ENCODE data around the gene PVALEF. TPM values are rescaled to one million over a fixed set of nuclear protein-coding genes. Genes with fewer than 3 reads are reported as not detected.
A peak's percentile ranks its signal among the peaks of the same experiment; 100 is the strongest.

PVALEF gene
- total RNA-seq, 4 donors from 2014 or later: not detected

GRCh38 chr17:81229666-81229920 lies 64.3 kb downstream of the PVALEF start:
- H3K27ac ChIP-seq: no peak overlapping the region
- no peak for ATAC-seq
- peaks cover 0 to 65% of the 10 kb centered on the region in 2 donors for H3K36me3 ChIP-seq
- TF ChIP-seq POLR2AphosphoS5 (IDR thresholded peaks at IDR 0.05): no peak
- TF ChIP-seq EP300 (IDR thresholded peaks at IDR 0.05): no peak
- no peak for TF ChIP-seq CTCF (IDR thresholded peaks at IDR 0.05)
- TF ChIP-seq POLR2A (IDR thresholded peaks at IDR 0.05): no peak
- H3K4me3 ChIP-seq: no peak overlapping the region
- H3K27me3 ChIP-seq: no peaks in the 10 kb centered on the region
- H3K4me1 ChIP-seq: no peaks in the 10 kb centered on the region
- WGBS, 2 donors (ENCODE audit: low coverage in 1 of 2): 90 to 100% methylated on average over 2 to 6 of the region's 14 CpGs
- H3K9me3 ChIP-seq: peaks cover 0 to 3% (median 0%) of the 10 kb centered on the region in 3 donors

- H3K4me3 ChIP-seq: no peak overlapping the region
- no peaks in the 10 kb centered on the region for H3K27me3 ChIP-seq
- H3K9me3 ChIP-seq: peaks cover 0 to 3% (median 0%) of the 10 kb centered on the region in 3 donors
- TF ChIP-seq CTCF (IDR thresholded peaks at IDR 0.05) (peak in 1 of 4 experiments; percentile 3), EP300 (IDR thresholded peaks at IDR 0.05) (no peak)
- peak; percentile 2 for ATAC-seq
- 88 to 100% methylated on average over 5 to 8 of the region's 26 CpGs for WGBS, 2 donors (ENCODE audit: low coverage in 1 of 2)
- no peak overlapping the region for H3K27ac ChIP-seq
- peaks cover 0 to 68% of the 10 kb centered on the region in 2 donors for H3K36me3 ChIP-seq
- peaks cover 0 to under 1% (median 0%) of the 10 kb centered on the region in 3 donors for H3K4me1 ChIP-seq
Observed at GRCh38 chr17:81230043-81230820, 64.9 kb downstream of the PVALEF start.

- TF ChIP-seq POLR2AphosphoS5 (IDR thresholded peaks at IDR 0.05) (no peak), CTCF (IDR thresholded peaks at IDR 0.05) (no peak), EP300 (IDR thresholded peaks at IDR 0.05) (no peak), POLR2A (IDR thresholded peaks at IDR 0.05) (no peak)
- Histone ChIP-seq H3K27me3 (no peaks in the 10 kb centered on the region), H3K36me3 (peaks cover 0 to 78% of the 10 kb centered on the region in 2 donors), H3K4me1 (peaks cover 0 to 10% (median 0%) of the 10 kb centered on the region in 3 donors), H3K4me3 (no peak overlapping the region), H3K27ac (no peak overlapping the region), H3K9me3 (peaks cover 0 to 3% (median 0%) of the 10 kb centered on the region in 3 donors)
- ATAC-seq: no peak
- WGBS, 2 donors (ENCODE audit: low coverage in 1 of 2): 61% methylated on average over 4 of the region's 31 CpGs; no CpG with 5 or more reads in 1 of the 2 donors
Observed at GRCh38 chr17:81231121-81231645, 65.9 kb downstream of the PVALEF start.

GRCh38 chr17:81231766-81232581 lies 66.7 kb downstream of the PVALEF start:
- no peak for TF ChIP-seq CTCF (IDR thresholded peaks at IDR 0.05)
- no peak for TF ChIP-seq EP300 (IDR thresholded peaks at IDR 0.05)
- TF ChIP-seq POLR2A (IDR thresholded peaks at IDR 0.05): no peak
- no peak for TF ChIP-seq POLR2AphosphoS5 (IDR thresholded peaks at IDR 0.05)
- WGBS, 2 donors (ENCODE audit: low coverage in 1 of 2): no CpG with 5 or more reads among the region's 43 CpGs
- peaks cover 0 to 3% (median 0%) of the 10 kb centered on the region in 3 donors for H3K9me3 ChIP-seq
- H3K36me3 ChIP-seq: peaks cover 0 to 86% of the 10 kb centered on the region in 2 donors
- no peak overlapping the region for H3K27ac ChIP-seq
- H3K27me3 ChIP-seq: no peaks in the 10 kb centered on the region
- ATAC-seq: no peak
- no peak overlapping the region for H3K4me3 ChIP-seq
- peaks cover 0 to 18% (median 3%) of the 10 kb centered on the region in 3 donors for H3K4me1 ChIP-seq

Small RNA genes within 50 kb of the gene (small RNA-seq; reads per million reads assigned to genes)
- gene MIR1250: 0 reads per million in 4 donors
- 19.8 to 50.7 (median 25.3) reads per million in 4 donors for gene MIR3065
- 0 reads per million in 4 donors for gene MIR657

Other genes with a start within 250 kb of the PVALEF start
- 10 to 100 TPM; 17.6 to 26.0 (median 19.0) TPM for gene CHMP6, start 173.7 kb upstream of the PVALEF start, total RNA-seq
- gene BAIAP2, start 130.4 kb upstream of the PVALEF start, total RNA-seq: 10 to 100 TPM; 32.7 to 54.9 (median 40.6) TPM
- 10 to 100 TPM; 14.5 to 28.0 (median 22.1) TPM for gene AATK, start 714 bp downstream of the PVALEF start, total RNA-seq
- 10 to 100 TPM in 1 of 4 donors, 1 to 10 TPM in 3; 4.4 to 12.0 (median 6.4) TPM for gene CEP131, start 57.5 kb downstream of the PVALEF start, total RNA-seq
- 10 to 100 TPM in 3 of 4 donors, 1 to 10 TPM in 1; 8.0 to 43.0 (median 23.5) TPM for gene TEPSIN, start 73.5 kb downstream of the PVALEF start, total RNA-seq
- gene NDUFAF8, start 73.8 kb downstream of the PVALEF start, total RNA-seq: 10 to 100 TPM; 16.9 to 38.4 (median 22.3) TPM
- 10 to 100 TPM; 70.5 to 99.6 (median 81.8) TPM for gene SLC38A10, start 129.8 kb downstream of the PVALEF start, total RNA-seq
- gene BAHCC1, start 229.9 kb downstream of the PVALEF start, total RNA-seq: 10 to 100 TPM; 17.5 to 34.3 (median 19.5) TPM

Measured in gastroesophageal sphincter (tissue), 4 donors.